T47D (cell line): ENCODE data around the gene MAP3K21.

Experiments
- DNase-seq, 2 experiments: peaks; one replicate each; pipeline versions ENCODE4 v3.0.0 to v3.0.0-alpha.2; 2011 to 2012; ENCODE audit warnings: low read depth in 1 of 2, low spot score in 1 of 2
- JUND ChIP-seq: IDR thresholded peaks from 2 replicates; pipeline ENCODE4 v1.6.1; 2012; ENCODE audit warnings: low read depth
- in situ Hi-C: cut with HindIII; loops from 2 replicates; pipeline ENCODE4 v1.10.0; 2016; ENCODE audit warnings: low sequenced_read_pairs, low pct_unique_long_range_greater_than_20kb

MAP3K21 gene

DNA sequence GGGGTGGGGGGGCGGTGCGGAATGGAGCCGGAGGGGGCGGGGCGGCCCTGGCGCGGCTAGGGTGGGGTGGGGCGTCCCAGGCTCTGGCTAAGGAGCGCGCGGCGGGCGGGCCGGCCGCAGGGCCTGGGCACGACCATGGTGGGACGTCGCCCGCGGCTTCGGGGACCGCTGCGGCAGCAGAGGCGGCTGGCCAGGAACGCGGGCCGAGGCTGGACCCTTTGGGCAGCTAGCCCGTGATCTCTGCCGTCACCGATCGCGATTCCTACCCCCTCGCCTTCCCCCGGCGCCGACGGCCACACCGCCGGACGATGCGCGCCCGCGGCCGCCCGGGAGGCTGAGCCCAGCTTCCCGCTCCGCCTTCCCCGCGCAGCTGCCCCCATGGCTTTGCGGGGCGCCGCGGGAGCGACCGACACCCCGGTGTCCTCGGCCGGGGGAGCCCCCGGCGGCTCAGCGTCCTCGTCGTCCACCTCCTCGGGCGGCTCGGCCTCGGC is at the start of gene MAP3K21:
MAP3K21 (plus strand) TSS at position 74 of the 491 bp plus-strand sequence; CDS start at position 379, 305 bp downstream.
- peak in 1 of 2 experiments; percentile 21 for DNase-seq
- TF ChIP-seq JUND: no peak
- in situ Hi-C loops: no loop called here

- TF ChIP-seq JUND: no peak
- DNase-seq: no peak
- in situ Hi-C loops: no loop called here
Observed at GRCh38 chr1:233278631-233279030, 48.9 kb upstream of the MAP3K21 start.

GRCh38 chr1:233279971-233280370 is 47.6 kb upstream of the MAP3K21 start:
- no peak for TF ChIP-seq JUND
- no peak for DNase-seq
- in situ Hi-C loops: no loop called here

- DNase-seq: no peak
- in situ Hi-C loops: no loop called here
- no peak for TF ChIP-seq JUND
Observed at GRCh38 chr1:233281711-233282581, 45.6 kb upstream of the MAP3K21 start.

- TF ChIP-seq JUND: no peak
- in situ Hi-C loops: no loop called here
- DNase-seq: no peak
Observed at GRCh38 chr1:233282582-233282886, 45.0 kb upstream of the MAP3K21 start.

DNA sequence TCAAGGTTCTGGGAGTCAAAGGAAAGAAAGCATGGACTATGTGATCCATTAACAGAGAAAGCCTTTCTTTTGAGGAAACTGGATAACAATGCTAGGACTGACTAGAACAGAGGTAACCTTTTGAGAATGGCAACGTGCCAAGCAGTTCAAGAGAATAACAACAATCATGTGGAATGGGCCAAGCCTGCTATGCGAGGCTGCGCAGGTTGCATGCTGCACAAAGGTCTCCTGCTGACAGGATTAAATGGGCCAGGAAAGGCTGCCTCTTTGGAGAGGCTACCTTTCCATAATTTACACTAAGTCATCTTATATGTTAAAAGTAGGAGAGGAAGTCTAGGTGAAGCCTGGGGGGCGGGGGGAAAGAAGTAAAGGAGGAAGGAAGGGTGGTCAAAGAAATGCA is 37.8 kb upstream of the MAP3K21 start:
- TF ChIP-seq JUND: no peak
- DNase-seq: no peak
- in situ Hi-C loops: no loop called here

GRCh38 chr1:233290396-233291034 is 37.0 kb upstream of the MAP3K21 start:
- in situ Hi-C loops: no loop called here
- DNase-seq: no peak
- no peak for TF ChIP-seq JUND

GRCh38 chr1:233293556-233294446 is 33.7 kb upstream of the MAP3K21 start:
- in situ Hi-C loops: no loop called here
- DNase-seq: no peak

GRCh38 chr1:233294913-233295236 is 32.6 kb upstream of the MAP3K21 start:
- in situ Hi-C loops: no loop called here
- no peak for TF ChIP-seq JUND
- DNase-seq: peak in 1 of 2 experiments; percentile 9

More at GRCh38 chr1:233293556-233294446, 33.7 kb upstream of the MAP3K21 start:
- no peak for TF ChIP-seq JUND

DNA sequence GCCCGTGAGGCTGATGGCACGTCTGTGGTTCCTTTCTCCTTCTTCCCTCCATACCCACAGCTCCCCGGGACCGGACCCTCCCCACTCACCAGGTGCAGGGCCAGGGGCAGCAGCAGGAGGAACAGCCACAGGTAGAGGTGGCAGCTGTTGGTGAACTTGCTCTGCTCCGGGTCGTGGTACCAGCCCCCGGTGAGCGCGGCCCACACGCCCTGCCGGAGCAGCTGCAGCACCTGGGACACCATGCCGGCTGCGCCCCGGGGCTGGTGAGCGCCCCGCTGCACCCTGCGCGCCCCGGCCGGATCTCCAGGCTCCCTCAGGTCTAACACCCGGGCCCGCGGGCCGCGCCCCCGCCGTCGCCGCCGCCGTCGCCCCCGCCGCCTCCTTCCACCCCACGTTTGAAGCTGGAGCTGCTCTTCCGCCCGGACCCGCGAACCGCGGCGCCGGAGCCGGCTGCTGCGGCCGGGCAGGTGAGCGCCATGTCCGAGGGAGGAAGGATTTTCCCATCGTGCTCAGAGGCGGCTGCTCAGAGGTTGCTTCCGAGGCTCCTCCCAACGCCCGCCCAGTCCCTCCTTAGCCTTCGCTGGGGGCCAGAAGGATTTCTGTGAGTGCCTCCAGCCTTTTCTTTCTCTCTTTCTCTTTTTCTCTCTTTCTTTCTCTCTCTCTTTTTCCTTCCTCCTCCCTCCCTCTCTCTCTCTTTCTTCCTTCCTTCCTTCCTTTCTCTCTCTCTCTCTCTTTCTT is 32.1 kb upstream of the MAP3K21 start, which contains the start of gene PCNX2:
PCNX2 (minus strand) TSS at position 489 of the 738 bp plus-strand sequence; CDS start at position 242, 247 bp downstream.
- DNase-seq: peak; percentile 80 to 93
- in situ Hi-C loops: no loop called here
- TF ChIP-seq JUND: no peak

DNA sequence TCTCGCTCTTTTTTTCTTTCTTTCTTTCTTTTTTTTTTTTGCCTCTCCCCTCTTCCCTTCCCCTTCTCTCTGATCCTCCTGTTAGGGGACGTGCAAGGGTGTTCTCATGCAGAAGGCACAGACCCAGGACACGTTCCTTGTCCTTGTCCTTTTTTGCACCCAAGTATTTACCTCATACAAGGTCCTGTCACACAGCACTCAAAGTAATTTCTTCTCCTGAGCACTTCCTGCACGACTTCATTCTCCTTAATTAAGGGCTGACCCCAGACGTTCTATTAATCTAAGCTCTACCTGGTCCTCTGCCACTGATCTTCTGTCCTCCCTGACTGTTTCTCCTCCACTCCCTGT is 31.6 kb upstream of the MAP3K21 start:
- TF ChIP-seq JUND: no peak
- no peak for DNase-seq
- in situ Hi-C loops: no loop called here

DNA sequence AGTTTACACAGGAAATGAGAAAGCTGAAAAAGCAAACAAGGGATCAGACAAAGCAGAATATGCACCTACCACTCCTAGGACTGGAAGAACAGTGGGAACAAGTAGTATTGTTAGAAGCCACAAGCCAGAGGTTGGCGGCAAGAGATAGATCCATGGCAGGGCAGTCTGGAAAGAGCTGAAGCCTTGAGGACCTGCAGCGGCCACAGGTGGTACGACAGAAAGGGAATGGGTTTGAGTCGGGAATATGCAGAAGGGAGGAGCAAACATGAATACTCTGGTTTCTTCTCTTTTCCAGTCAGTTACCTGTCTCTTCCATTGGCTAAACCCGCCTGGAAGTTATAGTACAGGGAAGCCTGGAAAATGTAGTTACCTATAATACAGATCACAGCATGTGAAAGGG is 28.1 kb upstream of the MAP3K21 start:
- in situ Hi-C loops: no loop called here
- DNase-seq: peak in 1 of 2 experiments; percentile 29
- no peak for TF ChIP-seq JUND
